Measurements from ENCODE around the gene LPIN1. TPM values are rescaled to one million over a fixed set of nuclear protein-coding genes. Genes with fewer than 3 reads are reported as not detected.

Gene LPIN1
- total RNA-seq, 2 donors from 2014 or later = 15.0 to 47.5 TPM

DNA sequence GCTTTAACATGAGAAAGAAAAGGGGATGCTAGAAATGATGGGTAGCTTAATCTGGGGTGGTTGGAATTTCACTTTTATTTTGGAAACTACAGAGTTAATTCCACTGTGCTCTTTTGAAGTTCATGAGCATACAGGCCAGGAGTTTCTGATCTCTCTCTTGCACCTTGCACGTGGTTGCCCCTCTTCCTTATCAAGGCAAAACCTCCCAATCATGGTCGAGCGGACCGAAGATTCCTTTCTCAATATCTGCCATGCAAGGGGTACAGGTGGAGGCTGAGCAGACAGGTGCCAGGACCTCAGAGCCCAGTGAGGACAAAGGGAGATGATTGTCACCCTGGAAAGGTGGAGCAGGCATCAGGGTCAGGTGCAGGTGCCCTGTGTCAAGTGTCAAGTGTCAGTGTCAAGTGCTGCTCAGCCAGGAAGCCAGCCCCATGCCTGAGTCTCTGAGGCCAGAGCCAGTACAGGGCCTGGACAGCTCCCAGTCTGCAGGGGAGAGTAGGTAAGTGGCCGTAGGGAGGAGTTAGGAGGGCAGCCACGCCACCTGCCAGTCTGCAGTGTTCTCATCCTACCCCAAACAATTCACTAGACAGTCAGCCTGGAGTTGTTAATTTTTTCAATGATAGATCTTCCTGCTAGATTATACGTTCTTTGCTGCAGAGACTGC, 42.2 kb downstream of the LPIN1 start:
- 86% methylated on average over 7 of the region's 7 CpGs for WGBS, 2 donors
- H3K9me3 ChIP-seq = no peaks in the 10 kb centered on the region
- H3K27me3 ChIP-seq = no peaks in the 10 kb centered on the region
- ATAC-seq (no peak), DNase-seq (no peak)
- TF ChIP-seq, protein P1, sequence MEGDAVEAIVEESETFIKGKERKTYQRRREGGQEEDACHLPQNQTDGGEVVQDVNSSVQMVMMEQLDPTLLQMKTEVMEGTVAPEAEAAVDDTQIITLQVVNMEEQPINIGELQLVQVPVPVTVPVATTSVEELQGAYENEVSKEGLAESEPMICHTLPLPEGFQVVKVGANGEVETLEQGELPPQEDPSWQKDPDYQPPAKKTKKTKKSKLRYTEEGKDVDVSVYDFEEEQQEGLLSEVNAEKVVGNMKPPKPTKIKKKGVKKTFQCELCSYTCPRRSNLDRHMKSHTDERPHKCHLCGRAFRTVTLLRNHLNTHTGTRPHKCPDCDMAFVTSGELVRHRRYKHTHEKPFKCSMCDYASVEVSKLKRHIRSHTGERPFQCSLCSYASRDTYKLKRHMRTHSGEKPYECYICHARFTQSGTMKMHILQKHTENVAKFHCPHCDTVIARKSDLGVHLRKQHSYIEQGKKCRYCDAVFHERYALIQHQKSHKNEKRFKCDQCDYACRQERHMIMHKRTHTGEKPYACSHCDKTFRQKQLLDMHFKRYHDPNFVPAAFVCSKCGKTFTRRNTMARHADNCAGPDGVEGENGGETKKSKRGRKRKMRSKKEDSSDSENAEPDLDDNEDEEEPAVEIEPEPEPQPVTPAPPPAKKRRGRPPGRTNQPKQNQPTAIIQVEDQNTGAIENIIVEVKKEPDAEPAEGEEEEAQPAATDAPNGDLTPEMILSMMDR (IDR thresholded peaks at IDR 0.05) = no peak
- no peak for TF ChIP-seq POLR2A (IDR thresholded peaks at IDR 0.05)
- no peak overlapping the region for H3K4me3 ChIP-seq
- intact Hi-C loops (cut with DNase I) = no loop called here
- H3K36me3 ChIP-seq (replicated peaks in 1 of 2; ENCODE audit: insufficient read depth in 1 of 2, low read depth in 2 of 2) = peaks cover 0 to 15% of the 10 kb centered on the region in 2 donors
- H3K4me1 ChIP-seq = no peaks in the 10 kb centered on the region
- H3K27ac ChIP-seq = no peak overlapping the region

DNA sequence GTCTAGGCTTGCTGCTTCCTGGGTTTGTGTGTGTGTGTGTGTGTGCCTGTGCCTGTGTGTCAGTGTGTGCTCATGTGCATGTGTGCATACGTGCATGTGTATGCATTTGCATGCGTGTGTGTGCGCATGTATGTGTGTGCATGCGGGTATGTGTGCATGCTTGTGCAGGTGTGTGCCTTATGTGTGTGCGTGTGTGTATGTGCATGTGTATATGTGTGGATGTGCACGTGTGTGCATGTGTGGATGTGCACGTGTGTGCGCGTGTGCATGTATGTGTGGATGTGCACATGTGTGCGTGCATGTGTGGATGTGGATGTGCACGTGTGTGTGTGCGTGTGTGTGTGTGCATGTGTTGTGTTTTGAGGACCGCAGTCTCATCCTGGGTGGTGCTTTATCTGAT, 42.8 kb downstream of the LPIN1 start:
- H3K9me3 ChIP-seq = no peaks in the 10 kb centered on the region
- no peak for DNase-seq
- H3K27ac ChIP-seq = no peak overlapping the region
- H3K4me1 ChIP-seq = no peaks in the 10 kb centered on the region
- TF ChIP-seq, protein P1 (IDR thresholded peaks at IDR 0.05) = no peak
- TF ChIP-seq POLR2A (IDR thresholded peaks at IDR 0.05) = no peak
- 90 to 95% methylated on average over 11 to 13 of the region's 13 CpGs for WGBS, 2 donors
- ATAC-seq = no peak
- intact Hi-C loops (cut with DNase I) = no loop called here
- H3K27me3 ChIP-seq = no peaks in the 10 kb centered on the region
- H3K4me3 ChIP-seq = no peak overlapping the region
- peaks cover 0 to 15% of the 10 kb centered on the region in 2 donors for H3K36me3 ChIP-seq (replicated peaks in 1 of 2; ENCODE audit: insufficient read depth in 1 of 2, low read depth in 2 of 2)

DNA sequence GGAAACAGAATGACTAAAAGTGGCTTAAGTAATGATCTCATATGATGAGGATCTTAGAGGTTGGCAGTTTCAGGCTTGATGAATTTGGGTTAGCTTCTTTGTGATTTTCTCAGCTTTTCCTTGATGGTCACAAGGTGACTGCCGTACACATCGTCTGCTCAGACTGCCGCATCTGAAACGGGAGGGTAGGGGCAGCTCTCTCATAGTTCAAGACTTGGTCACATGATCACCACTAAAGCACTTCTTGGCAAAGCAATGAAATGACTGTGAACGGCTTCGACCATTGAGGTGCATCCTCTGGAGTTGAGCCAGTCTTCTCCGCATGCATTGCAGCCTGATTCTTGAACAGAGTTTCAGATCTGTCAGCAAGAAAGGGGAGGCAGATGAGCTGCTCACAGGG, 43.8 kb downstream of the LPIN1 start:
- H3K27me3 ChIP-seq = no peaks in the 10 kb centered on the region
- H3K4me3 ChIP-seq = no peak overlapping the region
- H3K9me3 ChIP-seq = no peaks in the 10 kb centered on the region
- no peak overlapping the region for H3K27ac ChIP-seq
- H3K4me1 ChIP-seq = no peaks in the 10 kb centered on the region
- TF ChIP-seq, protein P1 (IDR thresholded peaks at IDR 0.05) = no peak
- no peak for TF ChIP-seq POLR2A (IDR thresholded peaks at IDR 0.05)
- WGBS, 2 donors = 77 to 85% methylated on average over 7 of the region's 7 CpGs
- ATAC-seq = no peak
- H3K36me3 ChIP-seq (replicated peaks in 1 of 2; ENCODE audit: insufficient read depth in 1 of 2, low read depth in 2 of 2) = peaks cover 0 to 15% of the 10 kb centered on the region in 2 donors
- intact Hi-C loops (cut with DNase I) = no loop called here
- DNase-seq = no peak

DNA sequence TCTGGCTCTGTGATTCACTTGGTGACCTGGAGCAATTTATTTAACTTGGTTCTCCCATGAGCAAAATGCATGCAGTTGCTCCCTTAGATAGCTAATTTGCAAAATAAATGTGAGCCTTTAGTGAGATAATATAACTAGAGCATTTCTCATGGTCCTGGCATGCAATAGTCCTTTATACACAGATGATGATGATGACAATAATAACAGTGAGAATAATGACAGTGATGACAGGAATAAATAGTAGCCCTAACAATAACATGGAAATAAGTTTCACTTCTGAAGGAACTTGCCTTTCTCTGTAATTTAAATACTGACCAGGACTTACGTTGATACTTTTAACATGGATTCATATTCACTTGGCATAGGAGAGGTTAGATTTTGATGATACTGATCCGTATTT, 49.2 kb downstream of the LPIN1 start:
- WGBS, 2 donors = 77 to 82% methylated on average over 2 of the region's 2 CpGs
- TF ChIP-seq, protein P1 (IDR thresholded peaks at IDR 0.05) = no peak
- TF ChIP-seq POLR2A (IDR thresholded peaks at IDR 0.05) = no peak
- intact Hi-C loops (cut with DNase I) = no loop called here
- H3K9me3 ChIP-seq = no peaks in the 10 kb centered on the region
- DNase-seq (no peak), ATAC-seq (no peak)
- no peak overlapping the region for H3K4me3 ChIP-seq
- peaks cover 4 to 20% of the 10 kb centered on the region in 2 donors for H3K36me3 ChIP-seq (replicated peaks in 1 of 2; ENCODE audit: insufficient read depth in 1 of 2, low read depth in 2 of 2)
- H3K4me1 ChIP-seq = no peaks in the 10 kb centered on the region
- no peak overlapping the region for H3K27ac ChIP-seq
- H3K27me3 ChIP-seq = no peaks in the 10 kb centered on the region
